Bronchial epithelial cell (primary cell): Measurements from ENCODE around the gene SKIC3. TPM values are rescaled to one million over a fixed set of nuclear protein-coding genes. Genes with fewer than 3 reads are reported as not detected.

Experiments used
- DNase-seq: peaks from one replicate; pipeline ENCODE4 v3.0.0-alpha.2; 2010; ENCODE audit warnings: low read depth
- FAIRE-seq: peaks from 2 replicates; lab custom pipeline; 2011; peaks lifted over from hg19 to GRCh38; lab: Jason Lieb, UNC
- H3K27me3 ChIP-seq: 2 replicates; pipeline ENCODE4 v1.5.1; 2011; ENCODE audit warnings: low read length; ENCODE audit not compliant: control insufficient read depth, insufficient read depth
- H3K36me3 ChIP-seq: 2 replicates; pipeline ENCODE4 v1.5.1; 2011; ENCODE audit warnings: low read length; ENCODE audit not compliant: control insufficient read depth, insufficient read depth
- H3K4me3 ChIP-seq: 2 replicates; pipeline ENCODE4 v1.5.1; 2011; ENCODE audit warnings: mild to moderate bottlenecking, low read depth, low read length, control low read depth
- total RNA-seq: library from RNA; depleted of rRNA; stranded (reverse); fragments of >200 nt; gene quantifications from 2 replicates; pipeline ENCODE4 v1.2.1, GENCODE V29; 2014
- TF ChIP-seq, protein P1 (sequence below): IDR thresholded peaks from 2 replicates; pipeline ENCODE4 v1.5.1; 2011; ENCODE audit warnings: mild to moderate bottlenecking, moderate library complexity, low read length, control low read depth, inconsistent platforms; ENCODE audit not compliant: insufficient read depth, severe bottlenecking

SKIC3 gene
- 117 and 125 TPM in 2 replicates for total RNA-seq

DNA sequence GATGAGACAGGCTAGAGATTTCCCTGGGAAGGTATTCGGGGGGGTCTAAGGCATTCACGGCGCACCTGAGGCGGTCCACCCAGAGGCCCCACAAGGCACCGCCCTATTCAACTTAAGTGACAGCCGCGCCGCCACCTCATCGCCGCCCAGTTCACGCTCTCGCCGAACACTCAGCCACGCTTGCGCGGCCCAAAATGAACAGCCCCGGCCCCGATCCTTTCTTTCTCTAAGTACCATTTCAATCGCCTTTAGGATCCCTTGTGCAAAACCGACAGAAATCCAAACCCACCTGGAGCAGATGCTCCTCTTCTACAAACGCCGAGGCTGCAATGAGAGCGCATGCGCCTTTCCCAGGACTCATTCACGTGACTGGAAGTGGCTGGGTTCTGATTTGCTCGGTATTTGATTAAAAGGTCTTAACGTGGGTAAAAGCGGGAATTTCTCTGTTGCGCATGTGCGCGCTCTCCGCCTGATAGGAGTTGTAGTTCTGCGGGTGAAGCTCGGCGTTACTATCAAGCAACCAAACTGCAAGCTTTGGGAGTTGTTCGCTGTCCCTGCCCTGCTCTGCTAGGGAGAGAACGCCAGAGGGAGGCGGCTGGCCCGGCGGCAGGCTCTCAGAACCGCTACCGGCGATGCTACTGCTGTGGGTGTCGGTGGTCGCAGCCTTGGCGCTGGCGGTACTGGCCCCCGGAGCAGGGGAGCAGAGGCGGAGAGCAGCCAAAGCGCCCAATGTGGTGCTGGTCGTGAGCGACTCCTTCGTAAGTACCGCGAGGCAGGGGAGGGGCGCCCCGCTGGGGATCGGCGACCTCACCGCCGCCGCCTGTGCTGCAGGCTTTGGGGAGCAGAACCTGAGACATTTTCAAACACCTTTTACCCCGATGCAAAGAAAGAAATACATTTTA, at the start of gene SKIC3, which contains the start of gene ARSK:
SKIC3 (minus strand) TSS at position 331 of the 902 bp plus-strand sequence. CDS start 7,827 bp downstream, outside the sequence.
ARSK (plus strand) TSS at position 455 of the 902 bp plus-strand sequence; CDS start at position 633, 178 bp downstream.
- TF ChIP-seq, protein P1, sequence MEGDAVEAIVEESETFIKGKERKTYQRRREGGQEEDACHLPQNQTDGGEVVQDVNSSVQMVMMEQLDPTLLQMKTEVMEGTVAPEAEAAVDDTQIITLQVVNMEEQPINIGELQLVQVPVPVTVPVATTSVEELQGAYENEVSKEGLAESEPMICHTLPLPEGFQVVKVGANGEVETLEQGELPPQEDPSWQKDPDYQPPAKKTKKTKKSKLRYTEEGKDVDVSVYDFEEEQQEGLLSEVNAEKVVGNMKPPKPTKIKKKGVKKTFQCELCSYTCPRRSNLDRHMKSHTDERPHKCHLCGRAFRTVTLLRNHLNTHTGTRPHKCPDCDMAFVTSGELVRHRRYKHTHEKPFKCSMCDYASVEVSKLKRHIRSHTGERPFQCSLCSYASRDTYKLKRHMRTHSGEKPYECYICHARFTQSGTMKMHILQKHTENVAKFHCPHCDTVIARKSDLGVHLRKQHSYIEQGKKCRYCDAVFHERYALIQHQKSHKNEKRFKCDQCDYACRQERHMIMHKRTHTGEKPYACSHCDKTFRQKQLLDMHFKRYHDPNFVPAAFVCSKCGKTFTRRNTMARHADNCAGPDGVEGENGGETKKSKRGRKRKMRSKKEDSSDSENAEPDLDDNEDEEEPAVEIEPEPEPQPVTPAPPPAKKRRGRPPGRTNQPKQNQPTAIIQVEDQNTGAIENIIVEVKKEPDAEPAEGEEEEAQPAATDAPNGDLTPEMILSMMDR = peak; percentile 60
- Histone ChIP-seq H3K4me3 (peak within 1 kb of the TSS; percentile 87), H3K27me3 (no peaks in the 10 kb centered on the region), H3K36me3 (no peaks in the 10 kb centered on the region)
- FAIRE-seq (peak; percentile 50), DNase-seq (peak; percentile 97)

DNA sequence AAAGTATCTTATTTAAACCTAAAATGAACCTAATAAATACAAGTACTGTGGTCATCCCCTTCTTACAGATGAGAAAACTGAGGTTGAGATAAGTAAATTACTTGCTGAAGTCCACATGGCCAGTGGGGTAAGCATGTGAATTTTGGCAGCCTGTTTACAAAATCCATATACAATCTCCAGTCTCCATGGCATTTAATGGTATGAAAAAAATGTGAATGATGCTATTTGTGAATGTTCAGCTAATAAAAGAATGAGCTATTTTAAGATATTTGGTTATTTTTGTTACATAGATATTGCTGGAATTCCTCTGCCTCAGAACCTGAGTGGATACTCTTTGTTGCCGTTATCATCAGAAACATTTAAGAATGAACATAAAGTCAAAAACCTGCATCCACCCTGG, 45.8 kb upstream of the SKIC3 start:
- TF ChIP-seq, protein P1 = no peak
- DNase-seq (no peak), FAIRE-seq (no peak)
- peaks cover 2% of the 10 kb centered on the region for H3K36me3 ChIP-seq
- H3K4me3 ChIP-seq = no peak overlapping the region
- H3K27me3 ChIP-seq = no peaks in the 10 kb centered on the region

DNA sequence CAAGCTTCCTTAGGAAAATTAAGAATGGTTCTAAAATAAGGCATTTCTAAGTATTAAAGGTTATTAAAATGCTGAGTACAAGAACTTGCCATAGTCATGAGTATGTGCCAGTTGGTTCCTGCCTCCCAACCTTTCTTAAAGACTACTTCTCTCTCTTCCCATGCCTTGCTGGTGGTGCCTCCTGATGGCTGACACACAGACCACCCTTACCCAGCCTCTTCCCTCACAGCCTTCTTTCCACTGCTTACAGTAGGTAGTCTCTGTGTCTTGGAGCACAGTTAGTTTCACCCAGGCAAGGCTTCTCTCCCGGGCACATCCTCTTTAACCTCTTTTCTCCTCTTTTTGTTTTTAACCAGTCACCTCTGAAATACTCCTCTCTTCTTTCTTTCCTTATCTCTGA, 44.5 kb upstream of the SKIC3 start:
- no peak overlapping the region for H3K4me3 ChIP-seq
- TF ChIP-seq, protein P1 = no peak
- FAIRE-seq (no peak), DNase-seq (no peak)
- no peaks in the 10 kb centered on the region for H3K27me3 ChIP-seq
- peaks cover 2% of the 10 kb centered on the region for H3K36me3 ChIP-seq

DNA sequence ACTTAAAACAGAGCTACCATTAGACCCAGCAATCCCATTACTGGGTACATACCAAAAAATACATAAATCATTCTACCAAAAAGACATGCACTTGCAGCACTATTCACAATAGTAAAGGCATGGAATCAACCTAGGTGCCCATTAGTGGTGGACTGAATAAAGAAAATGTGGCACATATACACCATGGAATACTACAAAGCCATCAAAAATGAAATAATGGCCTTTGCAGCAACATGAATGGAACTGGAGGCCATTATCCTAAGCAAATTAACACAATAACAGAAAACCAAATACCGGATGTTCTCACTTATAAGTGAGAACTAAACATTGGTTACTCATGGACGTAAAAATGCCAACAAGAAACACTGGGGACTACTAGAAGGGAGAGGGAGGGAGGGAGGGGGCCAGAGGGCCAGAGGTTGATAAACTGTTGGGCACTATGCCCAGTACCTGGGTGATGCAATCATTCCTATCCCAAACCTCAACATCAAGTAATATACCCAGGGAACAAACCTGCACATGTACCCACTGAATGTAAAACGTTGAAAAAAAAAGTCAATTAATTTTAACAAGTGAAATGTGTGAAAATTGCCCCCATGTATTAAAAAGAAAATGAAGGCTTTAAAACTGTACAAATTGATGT, 40.6 kb upstream of the SKIC3 start:
- FAIRE-seq = no peak
- no peaks in the 10 kb centered on the region for H3K27me3 ChIP-seq
- TF ChIP-seq, protein P1 = no peak
- peak; percentile 33 for DNase-seq
- H3K36me3 ChIP-seq = no peaks in the 10 kb centered on the region
- no peak overlapping the region for H3K4me3 ChIP-seq

DNA sequence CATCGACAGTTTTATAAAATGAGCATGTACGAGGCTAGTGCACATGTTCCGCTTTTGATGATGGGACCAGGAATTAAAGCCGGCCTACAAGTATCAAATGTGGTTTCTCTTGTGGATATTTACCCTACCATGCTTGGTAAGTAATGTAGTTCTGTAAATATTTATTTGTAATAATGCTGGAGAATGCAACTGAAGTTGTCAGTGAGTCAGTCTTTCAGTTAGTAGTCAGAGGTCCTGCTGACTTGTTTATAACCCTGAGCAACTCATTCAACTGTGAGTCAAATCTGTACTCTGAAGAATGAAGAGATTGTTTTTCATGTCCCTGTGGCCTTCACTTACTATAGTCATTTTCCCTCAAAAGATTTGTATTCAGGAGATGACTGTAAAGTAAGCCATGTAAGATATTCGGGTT, 36.7 kb upstream of the SKIC3 start:
- Histone ChIP-seq H3K36me3 (no peaks in the 10 kb centered on the region), H3K27me3 (no peaks in the 10 kb centered on the region), H3K4me3 (no peak overlapping the region)
- DNase-seq (peak; percentile 87), FAIRE-seq (no peak)
- TF ChIP-seq, protein P1 = no peak
